GM12872 (cell line): Measurements from ENCODE around the gene LMBR1.

Source experiments
- CTCF ChIP-seq: IDR thresholded peaks from 3 replicates; pipeline ENCODE4 v1.5.1; 2011; ENCODE audit warnings: low read depth, mild to moderate bottlenecking, low read length, moderate library complexity; ENCODE audit not compliant: insufficient read depth

The LMBR1 gene

GRCh38 chr7:156731651-156732050, 161.3 kb downstream of the LMBR1 start:
- TF ChIP-seq CTCF = no peak

- no peak for TF ChIP-seq CTCF
These were observed 167.0 kb downstream of the LMBR1 start for GRCh38 chr7:156725936-156726335.

GRCh38 chr7:156725073-156725472, 167.9 kb downstream of the LMBR1 start:
- no peak for TF ChIP-seq CTCF

DNA sequence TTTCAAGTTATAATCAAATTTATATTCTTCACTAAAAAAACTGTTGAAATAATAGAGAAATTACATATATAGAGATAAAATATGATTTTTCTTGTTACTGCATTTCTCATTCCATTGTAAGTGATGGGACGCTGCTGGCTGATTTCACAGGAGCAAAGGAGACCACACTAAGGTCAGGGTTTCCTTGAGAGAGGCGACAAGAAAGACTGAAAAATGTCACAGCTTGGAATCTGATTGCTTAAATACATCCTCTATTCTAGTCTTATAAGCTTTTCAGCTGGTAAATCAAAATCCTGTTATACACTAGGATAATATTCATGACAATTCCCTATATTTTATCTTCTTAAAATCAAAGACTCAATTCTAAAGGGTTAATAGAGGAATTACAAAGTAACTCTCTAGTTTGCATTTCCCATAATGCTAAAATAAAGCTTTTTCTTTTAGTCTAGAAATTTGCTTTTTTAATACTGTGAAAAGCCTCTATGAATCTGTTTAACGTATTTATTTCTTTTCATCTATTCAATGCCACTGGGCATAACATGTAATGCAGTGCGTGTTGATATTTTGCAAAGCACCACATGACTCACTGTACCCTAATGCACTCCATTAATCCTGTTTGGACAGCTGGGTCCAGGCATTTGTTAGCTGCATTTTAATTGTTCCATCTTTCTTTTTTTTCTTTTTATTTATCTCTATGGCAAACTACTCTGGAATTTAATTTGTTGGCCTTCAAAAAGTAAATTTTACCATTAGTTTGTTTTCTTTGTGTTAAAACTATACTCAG, 170.7 kb downstream of the LMBR1 start:
- TF ChIP-seq CTCF = no peak

DNA sequence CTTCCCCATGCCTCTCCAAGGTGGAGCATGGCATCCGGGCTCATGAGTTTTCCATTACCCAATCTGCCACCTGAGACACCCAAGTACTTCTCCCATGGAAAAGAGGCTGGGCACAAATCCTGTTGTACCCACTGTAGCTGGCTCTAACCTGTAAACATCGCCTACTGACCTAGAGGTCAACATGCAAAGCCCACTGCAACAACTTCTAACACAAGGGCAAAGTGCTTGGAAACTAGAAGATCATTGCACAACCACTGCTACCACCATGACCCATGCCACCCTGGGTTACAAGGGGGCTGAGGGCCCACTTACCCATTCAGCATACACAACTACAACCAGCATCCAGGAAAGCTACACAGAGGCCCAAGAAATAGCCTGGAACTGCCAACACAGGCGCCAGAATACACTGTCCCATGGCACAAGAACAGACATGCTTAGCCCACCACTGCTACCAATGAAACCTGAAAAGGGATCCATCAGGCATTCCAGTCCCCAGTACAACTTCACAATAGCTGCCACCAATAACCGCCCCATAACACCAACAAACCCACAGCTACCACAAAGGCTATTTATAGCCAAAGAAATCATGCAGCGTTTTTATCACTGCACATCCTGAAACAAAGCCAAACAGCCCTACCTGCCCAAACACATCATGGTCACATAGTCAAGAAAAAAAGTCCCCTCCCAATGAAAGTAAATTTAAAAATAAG, 189.1 kb downstream of the LMBR1 start:
- TF ChIP-seq CTCF = no peak

DNA sequence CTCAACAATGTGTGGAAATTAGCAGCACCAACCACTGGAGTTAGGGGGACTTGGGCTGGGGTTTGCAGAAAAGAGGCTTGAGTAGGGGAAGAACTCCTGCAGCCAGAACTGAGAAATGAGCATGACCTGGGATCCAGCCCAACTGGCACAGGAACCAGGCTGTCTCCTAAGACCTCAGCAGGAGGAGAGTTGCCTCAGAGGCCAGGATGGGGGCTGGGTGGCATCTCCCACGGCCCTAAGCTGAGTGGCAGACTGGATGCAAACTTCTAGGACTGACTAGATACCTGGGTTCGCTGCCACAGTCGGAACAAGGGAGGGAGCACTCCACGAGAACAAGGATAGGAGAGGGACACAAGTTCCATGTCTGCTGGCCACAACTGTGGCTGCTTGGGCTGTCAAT, 189.8 kb downstream of the LMBR1 start:
- no peak for TF ChIP-seq CTCF

- no peak for TF ChIP-seq CTCF
These were observed 190.6 kb downstream of the LMBR1 start for GRCh38 chr7:156702399-156702798.
